Stomach smooth muscle (tissue), 2 donors: Measurements from ENCODE around the gene ADM.
A peak's percentile ranks its signal among the peaks of the same experiment; 100 is the strongest.

Experiments
- H3K27ac ChIP-seq: one replicate; pipeline ENCODE4 v1.7.0; 2013; ENCODE audit warnings: mild to moderate bottlenecking, low read length, inconsistent platforms
- H3K27me3 ChIP-seq, 2 donors: one replicate each; pipeline ENCODE4 v1.7.0; 2013; ENCODE audit warnings: low read length in 2 of 2; ENCODE audit not compliant: insufficient read depth in 2 of 2, control insufficient read depth in 1 of 2
- H3K36me3 ChIP-seq, 2 donors: one replicate each; pipeline ENCODE4 v1.7.0; 2013; ENCODE audit warnings: low read length in 2 of 2; ENCODE audit not compliant: control insufficient read depth in 2 of 2, insufficient read depth in 2 of 2
- H3K4me1 ChIP-seq: one replicate; pipeline ENCODE4 v1.7.0; 2013; ENCODE audit warnings: low read length; ENCODE audit not compliant: control insufficient read depth, insufficient read depth
- H3K4me3 ChIP-seq, 2 donors: one replicate each; pipeline ENCODE4 v1.7.0; 2013; ENCODE audit warnings: low read length in 2 of 2
- H3K9ac ChIP-seq, 2 donors: one replicate each; pipeline ENCODE4 v1.7.0; 2013; ENCODE audit warnings: low read length in 2 of 2, mild to moderate bottlenecking in 1 of 2
- H3K9me3 ChIP-seq, 2 donors: one replicate each; pipeline ENCODE4 v1.7.0; 2013; ENCODE audit warnings: low read length in 2 of 2; ENCODE audit not compliant: control insufficient read depth in 2 of 2
- donor health status: healthy.
- donor health status: Pancreatic carcinoma.

ADM gene

GRCh38 chr11:10303558-10304363 is 1.1 kb upstream of the ADM start:
- Histone ChIP-seq H3K36me3 (no peaks in the 10 kb centered on the region), H3K9me3 (no peaks in the 10 kb centered on the region), H3K27ac (peak overlapping the region; percentile 94), H3K27me3 (no peaks in the 10 kb centered on the region), H3K9ac (peak overlapping the region; percentile 71 to 95), H3K4me3 (peak overlapping the region; percentile 62 to 94), H3K4me1 (peaks cover 46% of the 10 kb centered on the region)

GRCh38 chr11:10305262-10305963 is 540 bp downstream of the ADM start:
- H3K9ac ChIP-seq: peak overlapping the region; percentile 71 to 78
- peak overlapping the region; percentile 94 for H3K27ac ChIP-seq
- no peaks in the 10 kb centered on the region for H3K27me3 ChIP-seq
- no peaks in the 10 kb centered on the region for H3K9me3 ChIP-seq
- peaks cover 56% of the 10 kb centered on the region for H3K4me1 ChIP-seq
- no peaks in the 10 kb centered on the region for H3K36me3 ChIP-seq
- H3K4me3 ChIP-seq: peak overlapping the region; percentile 62 to 94

- Histone ChIP-seq H3K27me3 (no peaks in the 10 kb centered on the region), H3K36me3 (no peaks in the 10 kb centered on the region), H3K4me3 (peak overlapping the region; percentile 62 to 94), H3K4me1 (peaks cover 59% of the 10 kb centered on the region), H3K27ac (peak overlapping the region; percentile 94), H3K9ac (peak overlapping the region; percentile 71 to 78), H3K9me3 (no peaks in the 10 kb centered on the region)
Measured at GRCh38 chr11:10305964-10306918, 1.4 kb downstream of the ADM start.

GRCh38 chr11:10307022-10307399 is 2.1 kb downstream of the ADM start:
- peak overlapping the region; percentile 62 to 94 for H3K4me3 ChIP-seq
- peak overlapping the region; percentile 36 to 41 for H3K9ac ChIP-seq
- H3K27ac ChIP-seq: peak overlapping the region; percentile 94
- peaks cover 59% of the 10 kb centered on the region for H3K4me1 ChIP-seq
- no peaks in the 10 kb centered on the region for H3K9me3 ChIP-seq
- no peaks in the 10 kb centered on the region for H3K27me3 ChIP-seq
- H3K36me3 ChIP-seq: no peaks in the 10 kb centered on the region

GRCh38 chr11:10307400-10308200 is 2.7 kb downstream of the ADM start:
- Histone ChIP-seq H3K9ac (peak overlapping the region; percentile 41 to 62), H3K36me3 (no peaks in the 10 kb centered on the region), H3K27me3 (no peaks in the 10 kb centered on the region), H3K27ac (peak overlapping the region; percentile 94), H3K4me1 (peaks cover 55% of the 10 kb centered on the region), H3K4me3 (peak overlapping the region; percentile 62 to 94), H3K9me3 (no peaks in the 10 kb centered on the region)

GRCh38 chr11:10308201-10308954 is 3.5 kb downstream of the ADM start:
- H3K9ac ChIP-seq: peak overlapping the region; percentile 45 to 62
- peak overlapping the region; percentile 62 to 94 for H3K4me3 ChIP-seq
- H3K9me3 ChIP-seq: no peaks in the 10 kb centered on the region
- no peaks in the 10 kb centered on the region for H3K36me3 ChIP-seq
- peaks cover 50% of the 10 kb centered on the region for H3K4me1 ChIP-seq
- H3K27ac ChIP-seq: peak overlapping the region; percentile 94
- H3K27me3 ChIP-seq: no peaks in the 10 kb centered on the region

- Histone ChIP-seq H3K27ac (peak overlapping the region; percentile 94), H3K4me3 (peak overlapping the region in 1 of 2 donors; percentile 49), H3K36me3 (no peaks in the 10 kb centered on the region), H3K9ac (no peak overlapping the region), H3K4me1 (peaks cover 39% of the 10 kb centered on the region), H3K27me3 (no peaks in the 10 kb centered on the region), H3K9me3 (no peaks in the 10 kb centered on the region)
Measured at GRCh38 chr11:10309163-10310093, 4.6 kb downstream of the ADM start.

- Histone ChIP-seq H3K4me3 (no peak overlapping the region), H3K27ac (no peak overlapping the region), H3K27me3 (no peaks in the 10 kb centered on the region), H3K4me1 (peaks cover 39% of the 10 kb centered on the region), H3K9me3 (no peaks in the 10 kb centered on the region), H3K36me3 (no peaks in the 10 kb centered on the region), H3K9ac (no peak overlapping the region)
Measured at GRCh38 chr11:10310301-10310841, 5.5 kb downstream of the ADM start.
